Activated naive CD8-positive, alpha-beta T cell treated with anti-CD3 and anti-CD28 coated beads, Interleukin-2, amount 50 U/mL, for 24 hours (primary cell): Measurements from ENCODE around the gene ACTL6B.
"Not testable (repeated sequence)": the region's sequence is repeated elsewhere in the genome, so short reads cannot be mapped to it uniquely, and the experiment has no call there.

Experiments
- ATAC-seq: fragments of 150-1000 bp; cut with Tn5 transposase; one replicate; pipeline ENCODE4 v1.10.0; 2021
- DNase-seq: peaks from one replicate; pipeline ENCODE4 v3.0.0; 2021
- H3K27ac Mint-ChIP-seq: one replicate; pipeline ENCODE4 v1.8.0; 2021; ENCODE audit warnings: mild to moderate bottlenecking, mixed read lengths
- H3K27me3 Mint-ChIP-seq: one replicate; pipeline ENCODE4 v1.8.0; 2021; ENCODE audit warnings: mixed read lengths
- H3K36me3 Mint-ChIP-seq: one replicate; pipeline ENCODE4 v1.8.0; 2021; ENCODE audit warnings: low read depth, mixed read lengths
- H3K4me1 Mint-ChIP-seq: one replicate; pipeline ENCODE4 v1.8.0; 2021; ENCODE audit warnings: mixed read lengths
- H3K4me3 Mint-ChIP-seq: one replicate; pipeline ENCODE4 v1.8.0; 2021; ENCODE audit warnings: mild to moderate bottlenecking, moderate library complexity, mixed read lengths
- H3K9me3 Mint-ChIP-seq: one replicate; pipeline ENCODE4 v1.8.0; 2021; ENCODE audit warnings: mixed read lengths

The ACTL6B gene

DNA sequence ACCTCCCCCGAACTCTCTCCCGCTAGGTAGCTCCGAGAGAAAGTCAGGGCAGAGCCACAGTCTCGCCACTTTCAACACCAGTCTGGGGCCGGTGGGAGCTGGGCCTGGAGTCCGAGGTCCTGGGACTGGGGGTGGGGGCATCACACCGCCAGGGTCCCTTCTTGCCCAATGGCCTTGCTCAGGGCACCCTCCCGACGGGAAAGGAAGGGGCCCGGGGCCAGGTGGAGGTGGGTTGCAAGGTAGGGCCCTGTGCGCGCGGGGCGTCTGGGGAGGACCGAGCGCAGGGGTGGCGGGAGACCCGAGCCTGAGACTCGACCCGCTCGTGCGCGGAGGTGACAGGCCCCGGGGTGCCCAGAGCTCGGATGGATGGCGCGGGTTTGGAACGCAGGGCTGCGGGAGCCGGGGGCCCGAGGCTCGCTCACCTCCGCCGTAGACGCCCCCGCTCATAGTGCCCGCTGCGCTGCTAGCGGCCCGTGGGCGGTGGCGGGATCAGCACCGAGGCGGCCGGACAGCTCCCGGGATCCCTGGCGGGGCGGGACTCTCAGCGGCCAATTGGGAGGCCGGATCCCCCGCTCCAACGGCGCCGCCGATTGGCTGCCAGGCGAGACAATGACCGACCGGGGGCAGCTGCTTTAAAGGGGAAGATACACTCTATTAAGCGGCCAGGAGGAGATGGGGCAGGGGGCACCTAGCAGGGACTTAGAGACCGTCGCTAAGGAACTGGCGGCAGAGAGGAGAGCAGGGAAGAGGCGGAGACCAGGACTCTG lies at the start of gene ACTL6B:
Gene ACTL6B, minus strand, starts transcription at position 541 of the 767 bp plus-strand sequence. Its CDS starts 94 bp downstream, at position 447.
- ATAC-seq (peak; percentile 43), DNase-seq (peak; percentile 68)
- no peak within 1 kb of the TSS for H3K27ac Mint-ChIP-seq
- H3K9me3 Mint-ChIP-seq: no peaks in the 10 kb centered on the region
- no peaks in the 10 kb centered on the region for H3K36me3 Mint-ChIP-seq
- H3K4me3 Mint-ChIP-seq: no peak within 1 kb of the TSS
- no peaks in the 10 kb centered on the region for H3K4me1 Mint-ChIP-seq
- H3K27me3 Mint-ChIP-seq: peaks cover 49% of the 10 kb centered on the region

DNA sequence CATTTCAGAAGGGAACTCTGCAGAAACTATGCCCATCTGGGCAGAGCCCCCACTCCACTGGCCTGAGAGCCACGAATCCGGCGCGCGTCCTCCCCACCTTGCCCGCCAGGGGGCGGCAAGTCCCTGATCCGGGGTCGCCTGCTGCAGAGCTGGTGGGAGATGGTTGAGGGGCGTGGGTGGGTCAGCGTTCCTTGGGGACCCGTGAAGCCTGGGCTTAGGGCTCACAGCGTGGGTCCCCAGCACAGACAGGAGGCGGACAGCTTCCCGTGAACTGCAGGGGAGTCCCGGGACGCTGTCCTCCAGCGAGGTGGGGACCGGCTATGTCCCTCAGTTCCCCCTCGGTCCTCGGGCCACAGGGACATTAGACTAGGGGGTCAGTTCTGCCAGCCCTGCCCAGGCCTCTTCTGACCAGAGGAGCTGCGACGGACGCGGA lies 49.1 kb upstream of the ACTL6B start:
- peaks cover 2% of the 10 kb centered on the region for H3K27me3 Mint-ChIP-seq
- peak overlapping the region; percentile 94 for H3K4me3 Mint-ChIP-seq
- ATAC-seq (peak; percentile 64), DNase-seq (peak; percentile 91)
- H3K36me3 Mint-ChIP-seq: peaks cover 17% of the 10 kb centered on the region
- H3K9me3 Mint-ChIP-seq: no peaks in the 10 kb centered on the region
- H3K27ac Mint-ChIP-seq: peak overlapping the region; percentile 93
- peaks cover 13% of the 10 kb centered on the region for H3K4me1 Mint-ChIP-seq

DNA sequence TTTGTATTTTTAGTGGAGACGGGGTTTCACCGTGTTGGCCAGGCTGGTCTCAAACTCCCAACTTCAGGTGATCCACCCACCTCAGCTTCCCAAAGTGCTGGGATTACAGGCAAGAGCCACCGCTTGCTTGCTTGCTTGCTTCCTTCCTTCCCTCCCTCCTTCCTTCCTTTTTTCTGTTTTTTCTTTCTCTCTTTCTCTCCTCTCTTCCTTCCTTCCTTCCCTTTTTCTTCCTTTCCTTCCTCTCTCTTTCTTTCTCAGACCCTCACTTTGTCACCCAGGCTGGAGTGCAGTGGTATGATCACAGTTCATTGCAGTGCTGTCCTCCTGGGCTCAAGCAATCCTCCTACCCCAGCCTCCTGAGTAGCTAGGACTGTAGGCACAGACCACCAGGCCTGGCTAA lies 44.8 kb upstream of the ACTL6B start:
- H3K27ac Mint-ChIP-seq, DNase-seq, H3K4me1 Mint-ChIP-seq, ATAC-seq, H3K27me3 Mint-ChIP-seq, H3K36me3 Mint-ChIP-seq, H3K9me3 Mint-ChIP-seq, H3K4me3 Mint-ChIP-seq: not testable (repeated sequence)

DNA sequence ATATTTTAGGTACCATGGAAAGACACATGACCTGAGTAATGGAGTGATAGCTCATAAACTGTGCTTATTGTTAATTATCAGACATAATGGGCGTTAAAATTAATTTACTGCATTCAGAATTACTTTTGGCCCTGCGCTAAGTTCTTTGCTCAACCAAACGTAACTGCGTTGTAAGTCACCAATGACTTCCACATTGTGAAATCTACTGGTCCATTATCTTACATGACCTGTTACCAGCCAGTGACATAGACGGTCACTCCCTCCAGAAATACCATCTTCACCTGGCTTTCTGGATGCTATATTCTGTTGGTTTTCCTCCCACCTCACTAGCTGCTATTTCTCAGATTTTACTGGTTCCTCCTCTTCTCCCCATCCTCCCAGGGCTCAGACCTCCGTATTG lies 42.8 kb upstream of the ACTL6B start:
- Mint-ChIP-seq H3K4me1 (peaks cover 15% of the 10 kb centered on the region), H3K4me3 (no peak overlapping the region), H3K36me3 (no peaks in the 10 kb centered on the region), H3K27me3 (peaks cover 14% of the 10 kb centered on the region), H3K9me3 (no peaks in the 10 kb centered on the region), H3K27ac (no peak overlapping the region)
- DNase-seq: no peak
- no peak for ATAC-seq

DNA sequence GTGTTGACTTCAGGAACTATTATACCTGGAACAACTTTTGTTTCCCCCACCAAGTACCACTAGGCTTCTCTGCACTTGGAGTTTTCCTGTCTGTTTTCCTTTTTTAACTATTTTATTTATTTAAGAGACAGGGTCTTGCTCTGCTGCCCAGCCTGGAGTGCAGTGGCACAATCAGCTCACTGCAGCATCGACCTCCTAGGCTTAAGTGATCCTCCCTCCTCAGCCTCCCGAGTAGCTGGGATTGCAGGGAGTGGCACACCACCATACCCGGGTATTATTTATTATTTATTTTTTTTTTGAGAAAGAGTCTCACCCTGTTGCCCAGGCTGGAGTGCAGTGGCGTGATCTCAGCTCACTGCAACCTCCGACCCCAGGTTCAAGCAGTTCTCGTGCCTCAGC lies 39.9 kb upstream of the ACTL6B start:
- no peak for ATAC-seq
- Mint-ChIP-seq H3K27me3 (peaks cover 13% of the 10 kb centered on the region), H3K4me1 (peaks cover 36% of the 10 kb centered on the region), H3K27ac (peak overlapping the region; percentile 46), H3K9me3 (no peaks in the 10 kb centered on the region), H3K4me3 (peak overlapping the region; percentile 59), H3K36me3 (peaks cover 5% of the 10 kb centered on the region)
- DNase-seq: no peak

DNA sequence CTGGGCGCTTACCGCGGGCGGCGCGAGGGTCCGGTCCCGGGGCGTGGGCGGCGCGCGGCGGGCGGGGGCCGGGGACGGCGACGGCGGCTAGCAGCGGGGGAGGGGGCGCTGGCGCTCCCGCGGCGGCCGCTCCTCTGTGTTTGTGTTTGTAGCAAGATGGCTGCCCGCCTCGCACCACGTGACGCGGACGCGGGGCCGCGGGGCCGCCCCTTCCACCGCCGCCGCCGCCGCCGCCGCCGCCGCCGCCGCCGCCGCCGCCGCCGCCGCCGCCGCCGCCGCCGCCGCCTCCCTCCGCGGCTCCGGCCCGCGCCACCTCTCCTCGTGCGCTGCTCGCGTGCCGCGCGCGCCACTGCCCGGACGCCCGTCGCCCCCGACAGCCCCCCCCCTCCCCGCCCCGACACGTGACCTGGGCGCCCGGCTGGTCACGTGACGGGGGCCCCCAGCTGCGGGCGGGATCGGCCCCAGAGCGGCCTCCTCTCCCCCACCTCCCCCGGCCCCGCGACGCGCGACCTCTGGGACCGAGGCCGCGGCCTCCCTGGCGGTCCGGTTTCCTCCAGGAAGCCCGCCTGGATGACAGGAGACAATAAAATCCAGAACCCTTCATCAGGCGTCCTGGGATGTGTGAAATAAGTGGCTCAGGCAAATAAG lies 38.0 kb upstream of the ACTL6B start, which contains the start of gene GIGYF1:
Gene GIGYF1, minus strand, starts transcription at position 153 of the 648 bp plus-strand sequence. CDS start 6,012 bp downstream, outside the sequence.
- H3K27me3 Mint-ChIP-seq: peaks cover 9% of the 10 kb centered on the region
- peaks cover 43% of the 10 kb centered on the region for H3K4me1 Mint-ChIP-seq
- H3K27ac Mint-ChIP-seq: peak within 1 kb of the TSS; percentile 91
- DNase-seq (peak; percentile 74), ATAC-seq (peak; percentile 21)
- no peaks in the 10 kb centered on the region for H3K9me3 Mint-ChIP-seq
- peaks cover 5% of the 10 kb centered on the region for H3K36me3 Mint-ChIP-seq
- peak within 1 kb of the TSS; percentile 98 for H3K4me3 Mint-ChIP-seq

DNA sequence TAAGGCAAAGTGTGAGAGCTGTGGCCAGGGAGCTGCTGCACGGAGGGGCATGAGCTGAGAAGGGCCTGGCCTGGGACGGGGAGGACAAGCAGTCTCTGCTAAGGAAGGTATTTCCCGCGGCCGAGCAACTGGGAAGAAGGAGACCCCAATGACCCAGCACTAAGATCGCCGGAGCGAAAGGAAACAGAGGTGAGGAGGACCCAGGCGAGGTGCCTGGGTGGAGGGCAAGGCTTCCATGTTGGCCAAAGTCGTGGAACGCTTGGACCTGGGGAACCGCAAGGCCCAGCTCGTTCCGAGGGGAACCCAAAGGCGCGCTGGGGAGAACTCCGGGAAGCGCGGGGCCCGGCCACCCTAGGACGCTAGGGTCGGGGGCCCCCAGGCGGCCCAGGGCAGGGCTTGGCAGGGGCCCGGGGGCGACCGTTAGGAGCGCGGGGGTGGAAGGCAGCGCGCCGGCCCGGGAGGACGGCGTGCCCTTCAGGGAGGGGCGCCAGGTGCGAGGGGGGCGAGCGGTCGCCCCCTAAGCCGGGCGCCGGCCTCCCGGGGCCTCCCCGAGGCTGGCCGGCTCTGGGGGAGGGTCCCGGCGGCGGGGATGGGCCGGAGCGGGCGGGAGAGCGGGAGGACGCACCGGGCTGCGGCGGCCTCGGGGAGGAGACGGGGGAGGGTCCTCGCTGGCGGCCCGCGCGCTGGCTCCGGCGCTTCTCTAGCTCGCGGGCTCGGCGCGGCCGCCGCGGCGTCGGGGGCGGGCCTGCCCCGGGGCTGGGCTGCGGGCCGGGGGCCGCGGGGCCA lies 37.3 kb upstream of the ACTL6B start:
- Mint-ChIP-seq H3K9me3 (no peaks in the 10 kb centered on the region), H3K4me1 (peaks cover 49% of the 10 kb centered on the region), H3K27ac (peak overlapping the region; percentile 91), H3K27me3 (peaks cover 9% of the 10 kb centered on the region), H3K36me3 (peaks cover 5% of the 10 kb centered on the region), H3K4me3 (peak overlapping the region; percentile 98)
- DNase-seq (no peak), ATAC-seq (peak; percentile 22)

DNA sequence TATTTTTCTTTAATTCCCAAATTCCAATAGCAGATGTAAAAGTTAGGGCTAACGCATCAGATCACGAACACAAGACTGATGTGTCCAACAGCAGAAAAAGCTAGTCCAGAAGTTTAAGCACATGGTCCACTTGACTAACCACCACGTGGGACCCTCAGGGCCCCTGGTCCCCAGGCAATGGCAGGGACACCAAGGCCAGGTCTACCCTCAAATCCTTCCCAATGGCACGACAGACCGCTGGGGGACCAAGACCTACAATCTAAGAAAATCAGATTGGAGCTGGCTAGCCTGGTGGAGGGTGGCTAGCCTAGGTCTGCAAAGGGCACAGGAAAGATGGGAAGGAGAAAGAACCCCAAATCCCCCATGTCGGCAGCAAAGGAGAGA lies 36.3 kb upstream of the ACTL6B start:
- no peak for ATAC-seq

DNA sequence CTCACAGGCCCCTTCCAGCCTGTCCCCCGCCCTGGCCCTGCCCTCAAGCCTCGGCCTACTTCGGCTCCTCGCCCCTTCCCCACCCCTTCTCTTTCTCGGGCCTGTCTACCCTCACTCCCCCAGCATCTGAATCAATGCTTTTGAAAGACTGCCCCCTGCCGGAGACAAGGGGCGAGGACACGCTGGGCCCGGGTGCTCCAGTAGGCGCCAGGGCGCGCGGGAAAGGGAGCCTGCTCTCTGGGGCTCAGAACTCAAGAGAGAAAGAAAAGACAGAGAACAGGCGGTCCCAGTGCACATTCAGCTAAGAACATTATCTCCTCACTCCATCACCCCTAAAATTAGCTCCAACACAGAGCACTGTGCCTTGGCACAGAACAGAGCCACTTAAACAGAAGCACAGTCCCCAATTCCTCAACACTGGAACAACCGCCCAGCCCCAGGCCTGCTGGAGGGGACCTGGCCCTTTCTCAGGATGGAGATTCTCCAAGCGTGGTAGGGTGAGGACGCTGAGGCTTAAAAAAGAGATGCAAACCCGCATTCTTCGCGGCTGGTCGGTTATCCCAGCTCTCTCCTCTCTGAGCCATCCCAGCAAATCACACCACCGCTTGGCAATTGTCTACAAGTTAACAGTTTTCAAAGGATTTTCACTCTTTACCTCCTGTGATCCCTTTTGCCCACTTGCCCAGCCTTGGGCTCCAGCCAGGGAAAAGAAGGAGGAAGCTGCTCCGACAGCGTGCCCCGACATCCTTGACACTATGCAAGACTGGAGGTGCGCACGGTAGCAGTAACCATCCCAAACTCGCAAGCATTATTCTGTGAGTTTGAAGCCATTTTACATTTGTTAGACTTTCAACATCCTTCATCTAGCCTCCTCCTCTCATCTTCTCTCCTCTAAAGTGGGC lies 35.7 kb upstream of the ACTL6B start:
- Mint-ChIP-seq H3K4me3 (peak overlapping the region; percentile 98), H3K9me3 (no peaks in the 10 kb centered on the region), H3K36me3 (peaks cover 5% of the 10 kb centered on the region), H3K27ac (peak overlapping the region; percentile 91), H3K27me3 (peaks cover 6% of the 10 kb centered on the region), H3K4me1 (peaks cover 54% of the 10 kb centered on the region)
- ATAC-seq (peak; percentile 81), DNase-seq (peak; percentile 90)

More for the DNA sequence above, 36.3 kb upstream of the ACTL6B start:
- peak overlapping the region; percentile 98 for H3K4me3 Mint-ChIP-seq
- peak overlapping the region; percentile 91 for H3K27ac Mint-ChIP-seq
- peaks cover 7% of the 10 kb centered on the region for H3K27me3 Mint-ChIP-seq
- no peak for DNase-seq
- H3K4me1 Mint-ChIP-seq: peaks cover 54% of the 10 kb centered on the region
- peaks cover 5% of the 10 kb centered on the region for H3K36me3 Mint-ChIP-seq
- no peaks in the 10 kb centered on the region for H3K9me3 Mint-ChIP-seq

DNA sequence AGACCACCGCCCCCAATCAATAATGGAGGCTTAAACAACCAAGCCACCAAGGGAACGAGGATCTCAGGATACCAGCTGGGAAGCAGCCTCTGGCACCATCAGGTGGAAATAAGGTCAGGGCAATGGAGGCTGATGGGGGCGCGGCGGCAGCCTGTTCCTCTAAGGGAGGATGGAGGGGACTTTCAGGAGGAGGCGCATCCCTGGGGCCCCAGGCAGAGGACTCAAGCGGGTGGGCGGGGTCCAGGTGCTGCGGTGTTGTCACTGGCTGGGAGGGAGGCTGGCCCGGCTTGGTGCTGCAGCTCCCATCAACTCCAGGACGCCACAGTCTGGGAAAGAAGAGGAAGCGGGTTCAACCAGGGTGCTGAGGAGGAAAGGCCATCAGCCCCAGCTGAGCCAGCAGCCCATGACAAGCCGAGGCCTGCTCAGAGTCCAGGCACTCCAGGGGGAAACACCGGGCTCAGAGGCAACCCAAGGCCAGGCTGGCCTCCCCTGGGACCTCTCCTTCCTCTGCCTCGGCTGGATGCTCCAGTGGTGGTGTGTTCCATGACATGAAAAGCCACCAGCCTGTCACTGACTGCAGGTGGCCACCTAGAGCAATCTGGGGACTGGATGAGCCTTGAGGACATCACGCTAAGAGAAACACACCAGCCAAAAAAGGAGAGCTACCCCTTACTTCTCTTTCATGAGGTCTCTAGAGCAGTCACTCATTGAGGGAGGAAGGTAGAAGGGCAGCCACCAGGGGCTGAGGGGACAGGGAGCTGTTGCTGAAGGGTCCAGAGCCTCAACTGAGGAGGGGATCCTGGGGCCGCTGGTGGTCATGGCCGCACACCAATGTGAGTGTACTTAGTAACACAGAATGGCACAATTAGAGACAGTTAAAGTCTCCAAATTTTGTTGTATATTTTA lies 33.2 kb upstream of the ACTL6B start:
- no peak for DNase-seq
- H3K27me3 Mint-ChIP-seq: no peaks in the 10 kb centered on the region
- no peaks in the 10 kb centered on the region for H3K9me3 Mint-ChIP-seq
- H3K27ac Mint-ChIP-seq: peak overlapping the region; percentile 14
- no peak for ATAC-seq
- H3K4me1 Mint-ChIP-seq: peaks cover 40% of the 10 kb centered on the region
- H3K36me3 Mint-ChIP-seq: peaks cover 8% of the 10 kb centered on the region
- H3K4me3 Mint-ChIP-seq: no peak overlapping the region

DNA sequence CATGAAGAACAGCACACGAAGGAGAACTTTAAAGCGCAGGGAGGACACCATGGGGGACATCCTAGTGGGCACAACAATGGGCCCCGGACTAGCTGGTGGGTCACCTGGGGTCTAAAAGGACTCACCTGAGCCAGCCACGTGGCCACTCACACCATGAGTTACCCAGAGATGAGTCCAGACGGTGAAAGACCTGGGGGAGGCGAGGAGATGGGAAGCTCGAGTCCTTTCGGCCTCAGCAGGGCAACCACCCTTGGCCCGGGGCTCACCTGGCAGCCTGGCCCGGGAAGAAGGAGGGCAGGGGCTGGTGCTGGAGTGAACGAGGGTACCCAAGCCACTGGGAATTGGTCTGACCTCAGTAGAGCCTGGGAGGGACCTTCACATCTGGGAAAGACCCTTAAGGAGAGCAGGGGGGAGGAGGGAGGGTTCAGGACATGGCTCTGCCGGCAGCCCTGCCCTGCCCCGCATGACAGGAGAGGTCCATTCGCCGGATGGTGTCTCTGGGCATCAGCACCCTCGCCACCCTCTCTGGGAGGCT lies 32.1 kb upstream of the ACTL6B start:
- no peak for ATAC-seq
- Mint-ChIP-seq H3K9me3 (no peaks in the 10 kb centered on the region), H3K4me3 (no peak overlapping the region), H3K27ac (no peak overlapping the region), H3K4me1 (peaks cover 40% of the 10 kb centered on the region), H3K27me3 (no peaks in the 10 kb centered on the region), H3K36me3 (peaks cover 8% of the 10 kb centered on the region)
- no peak for DNase-seq

DNA sequence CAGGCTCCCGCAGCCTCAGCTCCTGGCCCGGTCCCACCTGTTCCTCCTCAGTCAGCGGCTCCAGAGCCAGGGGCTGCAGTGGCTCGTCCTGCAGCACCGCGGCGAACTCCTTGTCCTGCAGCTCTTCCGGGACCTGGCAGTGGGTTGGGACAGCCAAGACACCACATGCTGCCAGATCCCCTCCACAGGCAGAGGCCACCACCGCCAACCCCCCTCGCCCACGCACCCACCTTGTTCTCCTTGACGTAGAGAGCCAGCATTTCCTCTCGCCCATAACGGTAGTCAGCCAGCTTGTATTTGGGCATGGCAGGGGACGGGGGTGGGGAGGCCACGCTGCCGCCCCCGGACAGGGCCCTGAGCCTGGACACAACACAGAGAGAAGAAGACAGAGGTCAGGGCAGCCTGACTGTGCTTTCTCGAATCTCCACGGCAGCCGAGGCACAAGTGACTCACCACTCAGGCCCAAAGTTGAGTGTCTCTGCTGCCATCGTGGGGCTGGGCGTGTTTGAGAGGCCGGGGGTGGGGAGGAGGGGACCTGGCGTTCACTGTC lies 31.6 kb upstream of the ACTL6B start:
- H3K36me3 Mint-ChIP-seq: peaks cover 4% of the 10 kb centered on the region
- peaks cover 34% of the 10 kb centered on the region for H3K4me1 Mint-ChIP-seq
- no peak for ATAC-seq
- H3K27me3 Mint-ChIP-seq: no peaks in the 10 kb centered on the region
- no peaks in the 10 kb centered on the region for H3K9me3 Mint-ChIP-seq
- H3K27ac Mint-ChIP-seq: no peak overlapping the region
- H3K4me3 Mint-ChIP-seq: no peak overlapping the region
- DNase-seq: no peak
